ENCODE data around the gene EEFSEC. TPM values are rescaled to one million over a fixed set of nuclear protein-coding genes. Genes with fewer than 3 reads are reported as not detected.

Gene EEFSEC
- total RNA-seq, 2 experiments from 2014 or later = 22.1 to 22.7 TPM

GRCh38 chr3:128395046-128395445 is 241.8 kb downstream of the EEFSEC start:
- DNase-seq (no peak), ATAC-seq (ENCODE audit: low read depth) (no peak)
- peaks cover 1% of the 10 kb centered on the region for H3K36me3 Mint-ChIP-seq
- H3K4me3 Mint-ChIP-seq = no peak overlapping the region
- POLR2A ChIA-PET = no interaction called here
- no peaks in the 10 kb centered on the region for H3K27me3 Mint-ChIP-seq
- H3K9me3 Mint-ChIP-seq = no peaks in the 10 kb centered on the region
- peaks cover 3% of the 10 kb centered on the region for H3K4me1 Mint-ChIP-seq
- H3K27ac Mint-ChIP-seq = no peak overlapping the region

GRCh38 chr3:128395500-128396162 is 242.3 kb downstream of the EEFSEC start:
- H3K36me3 Mint-ChIP-seq = no peaks in the 10 kb centered on the region
- no peaks in the 10 kb centered on the region for H3K27me3 Mint-ChIP-seq
- DNase-seq (no peak), ATAC-seq (ENCODE audit: low read depth) (no peak)
- H3K27ac Mint-ChIP-seq = no peak overlapping the region
- H3K4me3 Mint-ChIP-seq = no peak overlapping the region
- POLR2A ChIA-PET = no interaction called here
- peaks cover 3% of the 10 kb centered on the region for H3K4me1 Mint-ChIP-seq
- no peaks in the 10 kb centered on the region for H3K9me3 Mint-ChIP-seq

- H3K36me3 Mint-ChIP-seq = no peaks in the 10 kb centered on the region
- no peaks in the 10 kb centered on the region for H3K27me3 Mint-ChIP-seq
- ATAC-seq (ENCODE audit: low read depth) (no peak), DNase-seq (no peak)
- no peak overlapping the region for H3K4me3 Mint-ChIP-seq
- H3K27ac Mint-ChIP-seq = no peak overlapping the region
- POLR2A ChIA-PET = no interaction called here
- H3K4me1 Mint-ChIP-seq = peaks cover 1% of the 10 kb centered on the region
- H3K9me3 Mint-ChIP-seq = no peaks in the 10 kb centered on the region
These were observed 244.2 kb downstream of the EEFSEC start for GRCh38 chr3:128397484-128397883.

GRCh38 chr3:128398586-128398985 is 245.3 kb downstream of the EEFSEC start:
- no peak for ATAC-seq (ENCODE audit: low read depth)
- no peak for DNase-seq
- POLR2A ChIA-PET = no interaction called here
- no peaks in the 10 kb centered on the region for H3K36me3 Mint-ChIP-seq
- no peak overlapping the region for H3K4me3 Mint-ChIP-seq
- H3K4me1 Mint-ChIP-seq = peaks cover 1% of the 10 kb centered on the region
- no peaks in the 10 kb centered on the region for H3K27me3 Mint-ChIP-seq
- H3K27ac Mint-ChIP-seq = no peak overlapping the region
- H3K9me3 Mint-ChIP-seq = no peaks in the 10 kb centered on the region

GRCh38 chr3:128399221-128399915 is 246.1 kb downstream of the EEFSEC start:
- POLR2A ChIA-PET = no interaction called here

GRCh38 chr3:128400671-128401070 is 247.4 kb downstream of the EEFSEC start:
- Mint-ChIP-seq H3K36me3 (no peaks in the 10 kb centered on the region), H3K4me3 (no peak overlapping the region), H3K4me1 (no peaks in the 10 kb centered on the region), H3K27me3 (no peaks in the 10 kb centered on the region), H3K27ac (no peak overlapping the region), H3K9me3 (no peaks in the 10 kb centered on the region)
- DNase-seq (no peak), ATAC-seq (ENCODE audit: low read depth) (no peak)
- POLR2A ChIA-PET = no interaction called here

More at GRCh38 chr3:128399221-128399915, 246.1 kb downstream of the EEFSEC start:
- ATAC-seq (ENCODE audit: low read depth) = no peak
- peaks cover 1% of the 10 kb centered on the region for H3K4me1 Mint-ChIP-seq
- no peaks in the 10 kb centered on the region for H3K36me3 Mint-ChIP-seq
- H3K9me3 Mint-ChIP-seq = no peaks in the 10 kb centered on the region
- no peak overlapping the region for H3K27ac Mint-ChIP-seq
- DNase-seq = no peak
- no peak overlapping the region for H3K4me3 Mint-ChIP-seq
- no peaks in the 10 kb centered on the region for H3K27me3 Mint-ChIP-seq

GRCh38 chr3:128402319-128402718 is 249.0 kb downstream of the EEFSEC start:
- Mint-ChIP-seq H3K9me3 (no peaks in the 10 kb centered on the region), H3K27me3 (no peaks in the 10 kb centered on the region), H3K27ac (no peak overlapping the region), H3K4me1 (no peaks in the 10 kb centered on the region), H3K4me3 (no peak overlapping the region), H3K36me3 (no peaks in the 10 kb centered on the region)
- ATAC-seq (ENCODE audit: low read depth) (no peak), DNase-seq (no peak)
- POLR2A ChIA-PET = no interaction called here

- POLR2A ChIA-PET = no interaction called here
- no peak for ATAC-seq (ENCODE audit: low read depth)
- H3K27me3 Mint-ChIP-seq = no peaks in the 10 kb centered on the region
- H3K27ac Mint-ChIP-seq = no peak overlapping the region
- no peaks in the 10 kb centered on the region for H3K36me3 Mint-ChIP-seq
- no peak for DNase-seq
- H3K9me3 Mint-ChIP-seq = no peaks in the 10 kb centered on the region
- no peak overlapping the region for H3K4me3 Mint-ChIP-seq
- no peaks in the 10 kb centered on the region for H3K4me1 Mint-ChIP-seq
These were observed 249.7 kb downstream of the EEFSEC start for GRCh38 chr3:128402998-128403397.

- no peak for ATAC-seq (ENCODE audit: low read depth)
- no peaks in the 10 kb centered on the region for H3K36me3 Mint-ChIP-seq
- H3K4me3 Mint-ChIP-seq = no peak overlapping the region
- POLR2A ChIA-PET = no interaction called here
- no peak for DNase-seq
- H3K27me3 Mint-ChIP-seq = no peaks in the 10 kb centered on the region
- H3K27ac Mint-ChIP-seq = no peak overlapping the region
- no peaks in the 10 kb centered on the region for H3K4me1 Mint-ChIP-seq
- no peaks in the 10 kb centered on the region for H3K9me3 Mint-ChIP-seq
These were observed 251.2 kb downstream of the EEFSEC start for GRCh38 chr3:128404276-128405068.

GRCh38 chr3:128405554-128406277 is 252.4 kb downstream of the EEFSEC start:
- H3K9me3 Mint-ChIP-seq = no peaks in the 10 kb centered on the region
- no peak for ATAC-seq (ENCODE audit: low read depth)
- no peaks in the 10 kb centered on the region for H3K27me3 Mint-ChIP-seq
- no peaks in the 10 kb centered on the region for H3K4me1 Mint-ChIP-seq
- POLR2A ChIA-PET = no interaction called here
- DNase-seq = no peak
- H3K4me3 Mint-ChIP-seq = no peak overlapping the region
- no peak overlapping the region for H3K27ac Mint-ChIP-seq
- H3K36me3 Mint-ChIP-seq = no peaks in the 10 kb centered on the region

GRCh38 chr3:128407247-128407646 is 254.0 kb downstream of the EEFSEC start:
- ATAC-seq (ENCODE audit: low read depth) (no peak), DNase-seq (no peak)
- Mint-ChIP-seq H3K4me1 (no peaks in the 10 kb centered on the region), H3K27ac (no peak overlapping the region), H3K9me3 (no peaks in the 10 kb centered on the region), H3K4me3 (no peak overlapping the region), H3K27me3 (no peaks in the 10 kb centered on the region), H3K36me3 (no peaks in the 10 kb centered on the region)
- POLR2A ChIA-PET = no interaction called here

GRCh38 chr3:128408012-128408692 is 254.9 kb downstream of the EEFSEC start:
- no peak overlapping the region for H3K27ac Mint-ChIP-seq
- no peaks in the 10 kb centered on the region for H3K27me3 Mint-ChIP-seq
- DNase-seq (no peak), ATAC-seq (ENCODE audit: low read depth) (no peak)
- H3K4me1 Mint-ChIP-seq = no peaks in the 10 kb centered on the region
- H3K4me3 Mint-ChIP-seq = no peak overlapping the region
- POLR2A ChIA-PET = no interaction called here
- no peaks in the 10 kb centered on the region for H3K36me3 Mint-ChIP-seq
- H3K9me3 Mint-ChIP-seq = no peaks in the 10 kb centered on the region

All from activated naive CD8-positive, alpha-beta T cell treated with anti-CD3 and anti-CD28 coated beads, Interleukin-2, amount 10 ng/mL, durations not matched to agents 7 days and 5 days (primary cell).